HuH-7.5 (cell line): ENCODE data around the gene ARHGDIA.
A peak's percentile ranks its signal among the peaks of the same experiment; 100 is the strongest.
"Not testable (repeated sequence)": the region's sequence is repeated elsewhere in the genome, so short reads cannot be mapped to it uniquely, and the experiment has no call there.

Source experiments
- DNase-seq: peaks from one replicate; pipeline ENCODE4 v3.0.0; 2011; ENCODE audit warnings: low spot score

ARHGDIA gene

DNA sequence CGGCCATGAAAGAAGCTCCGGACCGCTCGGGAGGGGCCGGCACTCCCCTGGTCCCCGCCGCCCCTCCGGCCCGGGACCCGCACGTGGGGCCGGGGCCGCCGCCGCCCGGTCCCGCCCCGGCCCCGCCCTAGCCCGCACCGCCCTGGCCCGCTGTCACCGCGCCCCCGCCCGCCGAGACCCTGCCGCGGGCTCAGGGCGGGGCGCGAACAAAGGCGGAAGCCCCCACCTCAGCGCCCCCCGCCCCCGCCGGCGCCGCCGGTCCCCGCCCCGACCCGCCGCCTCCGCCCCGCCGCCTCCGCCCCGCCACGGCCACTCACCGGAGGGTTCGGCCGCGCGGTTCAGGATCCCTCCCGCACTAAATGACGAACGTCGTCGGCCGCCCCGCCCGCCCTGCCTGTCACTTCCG, at the start of gene ARHGDIA:
Gene ARHGDIA, minus strand, starts transcription at position 357 of the 406 bp plus-strand sequence. CDS start 1,407 bp downstream, outside the sequence.
- no peak for DNase-seq

DNA sequence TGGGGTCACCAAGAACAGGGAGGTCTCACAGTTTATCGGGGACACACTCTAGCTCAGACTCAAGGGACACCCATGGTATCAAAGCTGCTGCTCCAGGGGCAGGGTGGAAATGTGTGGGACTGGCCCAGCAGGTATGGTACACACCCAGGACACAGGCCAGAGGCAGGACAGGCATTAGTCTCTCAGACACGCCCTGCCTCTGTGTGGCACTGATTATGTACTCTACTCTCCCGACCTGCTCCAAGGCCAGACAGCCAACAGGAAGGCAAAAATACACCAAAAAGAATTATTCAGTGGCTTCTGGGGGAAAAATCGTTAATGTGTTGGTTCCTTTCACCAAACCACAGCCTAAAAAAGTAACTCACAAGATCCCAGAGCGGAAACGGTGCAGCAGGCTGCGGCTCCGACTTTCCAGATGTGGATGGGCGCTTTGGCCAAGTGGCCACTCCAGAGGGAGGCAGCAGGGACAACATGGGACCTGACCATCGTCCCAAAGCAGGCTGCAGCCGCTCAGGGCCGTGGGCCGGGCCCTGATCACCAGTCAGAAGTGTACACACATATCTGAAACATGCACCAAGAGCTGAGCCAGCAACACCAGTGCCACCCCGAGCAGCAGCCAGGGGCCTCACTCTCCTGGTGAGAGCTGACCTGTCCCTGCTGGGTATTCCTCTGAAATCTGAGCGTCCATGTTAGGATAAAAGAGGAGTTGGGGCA, 47.9 kb upstream of the ARHGDIA start:
- no peak for DNase-seq

- not testable (repeated sequence) for DNase-seq
Observed at GRCh38 chr17:81918333-81918669, 47.2 kb upstream of the ARHGDIA start.

DNA sequence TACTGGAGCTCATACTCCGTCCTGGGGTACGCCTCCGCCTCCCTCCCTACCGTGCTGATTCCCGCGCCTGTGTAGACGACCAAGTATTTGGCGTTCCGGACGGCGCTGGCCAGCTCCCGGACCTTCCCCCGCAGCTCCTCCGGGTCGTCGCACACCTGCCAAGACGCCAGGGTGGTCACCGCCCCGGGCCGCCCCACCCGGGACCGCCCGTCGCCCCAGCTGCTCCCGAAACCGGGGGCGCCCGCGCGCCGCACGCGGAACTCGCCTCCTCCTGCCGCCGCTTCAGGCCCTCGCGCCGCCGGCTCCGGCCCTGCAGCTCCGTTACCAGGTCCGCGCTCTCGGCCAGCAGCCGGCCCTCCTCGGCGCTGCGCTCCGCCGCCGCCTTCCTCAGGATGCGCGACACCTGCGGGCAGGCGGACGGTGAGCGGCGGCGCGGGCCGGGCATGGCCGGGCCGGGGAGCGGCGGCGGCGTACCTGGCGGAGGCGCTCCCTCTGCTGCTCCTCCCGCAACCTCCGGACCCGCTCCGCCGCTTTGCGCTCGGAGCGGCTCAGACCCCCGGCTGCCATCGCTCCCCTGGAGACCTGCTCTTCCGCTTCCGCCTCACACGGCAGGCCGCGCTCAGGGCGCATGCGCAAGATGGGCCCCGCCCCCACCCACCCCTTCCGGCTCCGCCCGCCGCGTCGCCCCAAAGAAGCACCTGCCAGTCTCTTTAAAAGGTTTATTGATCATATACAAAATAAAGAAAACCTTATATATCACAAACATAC, 46.6 kb upstream of the ARHGDIA start, which contains the start of gene SIRT7:
Gene SIRT7, minus strand, starts transcription at position 612 of the 768 bp plus-strand sequence. Its CDS starts 45 bp downstream, at position 567.
- DNase-seq = peak; percentile 99

- DNase-seq = no peak
Observed at GRCh38 chr17:81916234-81917001, 45.3 kb upstream of the ARHGDIA start.

- no peak for DNase-seq
Observed at GRCh38 chr17:81915331-81915730, 44.2 kb upstream of the ARHGDIA start.

GRCh38 chr17:81914103-81914850, 43.1 kb upstream of the ARHGDIA start:
- no peak for DNase-seq

GRCh38 chr17:81913394-81914102, 42.4 kb upstream of the ARHGDIA start:
- DNase-seq = no peak

DNA sequence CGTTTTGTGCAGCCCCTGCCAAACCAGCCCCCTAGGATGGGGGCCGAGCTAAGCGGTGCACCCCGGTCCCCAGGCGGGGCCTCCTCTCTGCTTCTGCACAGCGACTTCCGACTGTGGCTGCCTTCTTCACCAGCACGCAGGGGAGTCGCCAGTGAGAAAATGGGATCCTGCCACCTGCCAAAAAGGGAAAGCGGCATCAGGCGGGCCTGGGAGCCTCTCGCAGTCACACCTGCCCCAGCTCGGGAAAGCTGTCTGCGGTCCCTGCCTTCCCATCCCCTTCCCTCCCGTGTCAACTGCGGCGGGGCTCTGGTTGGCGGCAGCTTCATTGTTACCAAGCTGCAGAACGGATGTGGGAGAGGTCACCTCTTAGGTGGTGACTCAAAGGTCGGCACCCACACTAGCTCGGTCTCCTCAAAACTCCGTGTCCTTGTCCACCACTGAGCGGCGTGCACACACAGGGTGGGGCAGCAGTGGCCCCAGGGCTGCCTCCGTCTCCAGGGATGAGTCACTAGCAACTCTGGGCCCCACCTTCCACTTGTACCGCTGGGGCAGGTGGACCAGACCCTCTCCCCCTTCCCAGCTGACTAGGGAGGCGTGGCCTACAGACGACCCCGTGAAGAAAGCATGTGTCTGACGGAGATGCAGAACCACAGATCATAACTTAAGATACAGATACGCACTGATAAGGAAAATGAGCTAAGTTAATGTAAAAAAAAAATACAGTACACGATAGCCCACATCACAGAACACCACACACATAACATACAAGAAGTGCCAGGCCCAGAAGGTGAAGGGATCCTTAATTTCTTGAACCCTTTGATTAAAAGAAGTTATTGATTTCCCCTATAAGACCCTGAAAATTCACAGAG, 41.5 kb upstream of the ARHGDIA start:
- no peak for DNase-seq

GRCh38 chr17:81911969-81912368, 40.8 kb upstream of the ARHGDIA start:
- DNase-seq = no peak

DNA sequence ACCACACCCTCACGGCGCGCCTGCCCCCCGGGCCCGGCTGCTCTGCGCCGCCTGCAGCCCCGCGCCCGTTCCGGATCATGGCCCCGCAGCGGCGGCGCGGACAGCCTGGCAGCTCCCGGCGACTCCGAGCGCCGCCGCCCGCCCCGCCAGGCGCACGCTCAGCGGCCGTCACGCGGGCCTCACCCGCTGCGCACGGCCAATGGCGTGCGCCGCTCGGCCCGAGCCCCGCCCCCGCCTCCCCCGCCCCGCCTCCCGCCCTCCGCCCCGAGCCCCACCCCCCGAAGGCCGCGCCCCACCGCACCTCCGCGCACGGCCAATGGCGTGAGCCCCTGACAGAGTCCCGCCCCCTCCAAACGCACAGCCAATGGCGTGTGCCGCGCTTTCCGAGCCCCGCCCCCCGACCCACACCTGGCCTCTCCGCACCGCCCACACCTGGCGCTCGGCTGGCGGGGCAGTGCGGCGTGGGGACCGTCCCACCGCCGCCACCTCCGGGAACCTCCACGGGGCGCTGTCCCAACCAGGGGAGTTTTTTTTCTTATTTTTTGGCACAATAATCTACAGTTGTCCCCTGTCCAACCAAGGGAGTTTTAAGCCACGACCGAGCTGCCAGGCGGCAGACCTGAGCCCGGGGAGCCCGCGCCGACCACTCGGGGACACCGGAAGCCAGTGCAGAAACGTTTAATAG, 40.3 kb upstream of the ARHGDIA start, which contains the start of gene PCYT2:
Gene PCYT2, minus strand, starts transcription at position 123 of the 685 bp plus-strand sequence. Its CDS starts 44 bp downstream, at position 79.
- DNase-seq = peak; percentile 99

DNA sequence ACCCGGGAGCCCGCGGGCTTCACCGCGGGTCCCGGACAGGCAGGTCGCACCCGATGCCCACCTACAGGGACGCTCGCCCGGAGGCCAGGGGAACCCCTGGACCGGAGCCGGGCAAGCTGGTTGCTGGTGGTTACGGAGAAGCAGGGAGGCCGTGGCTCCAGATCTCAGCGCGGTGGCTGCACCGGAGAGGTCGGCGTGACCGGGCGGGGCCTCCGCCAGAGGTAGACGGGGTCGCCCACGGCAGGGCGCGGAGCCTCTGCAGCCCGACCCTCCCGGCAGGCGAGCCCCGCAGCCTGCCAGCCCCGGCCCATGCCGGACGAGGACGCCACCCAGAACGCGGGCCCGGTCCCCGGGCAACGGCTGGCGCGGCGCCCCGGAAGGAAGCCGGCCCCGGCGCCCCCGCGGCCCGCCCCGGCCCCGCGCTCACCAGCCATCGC, 39.7 kb upstream of the ARHGDIA start:
- DNase-seq = peak; percentile 51

- peak; percentile 96 for DNase-seq
Observed at GRCh38 chr17:81909966-81910839, 39.1 kb upstream of the ARHGDIA start.

- no peak for DNase-seq
Observed at GRCh38 chr17:81909231-81909630, 38.1 kb upstream of the ARHGDIA start.

DNA sequence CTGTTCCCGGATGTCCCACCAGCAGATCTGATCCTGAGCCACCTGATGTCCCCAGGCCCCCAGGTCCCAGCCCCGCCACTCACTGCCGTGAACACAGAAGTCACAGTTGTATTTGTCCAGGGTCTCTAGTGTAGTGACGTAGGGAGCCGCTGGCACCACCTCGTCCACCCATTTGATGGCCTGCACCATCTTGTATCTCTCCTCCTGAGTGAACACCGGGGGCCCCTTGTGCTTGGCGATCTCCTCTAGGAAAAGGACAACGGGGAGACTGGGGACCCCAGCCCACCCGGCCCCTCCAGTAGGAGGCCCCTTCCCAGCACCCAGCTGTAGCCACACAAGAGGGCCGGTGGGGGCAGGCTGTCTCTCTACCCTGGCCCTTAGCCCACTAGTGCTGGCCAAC, 37.7 kb upstream of the ARHGDIA start:
- DNase-seq = no peak

- DNase-seq = no peak
Observed at GRCh38 chr17:81907219-81908145, 36.3 kb upstream of the ARHGDIA start.
